ENCODE measurements around the gene KRT13.

Gene KRT13

GRCh38 chr17:41536741-41537613, 31.6 kb upstream of the KRT13 start:
- H3K36me3 ChIP-seq (ENCODE audit: insufficient read depth, low read length) = no peaks in the 10 kb centered on the region
- H3K9ac ChIP-seq (ENCODE audit: low read length) = no peak overlapping the region
- H3K27ac ChIP-seq (ENCODE audit: low read depth, low read length) = no peak overlapping the region
- H3K27me3 ChIP-seq (ENCODE audit: control insufficient read depth in 1 of 2, insufficient read depth in 2 of 2, low read length in 2 of 2) = no peaks in the 10 kb centered on the region
- H3K9me3 ChIP-seq (ENCODE audit: low read length) = no peaks in the 10 kb centered on the region
- H3K4me3 ChIP-seq (ENCODE audit: low read depth in 1 of 2, low read length in 2 of 2) = no peak overlapping the region
- H3K4me1 ChIP-seq (ENCODE audit: insufficient read depth, low read length) = no peaks in the 10 kb centered on the region

DNA sequence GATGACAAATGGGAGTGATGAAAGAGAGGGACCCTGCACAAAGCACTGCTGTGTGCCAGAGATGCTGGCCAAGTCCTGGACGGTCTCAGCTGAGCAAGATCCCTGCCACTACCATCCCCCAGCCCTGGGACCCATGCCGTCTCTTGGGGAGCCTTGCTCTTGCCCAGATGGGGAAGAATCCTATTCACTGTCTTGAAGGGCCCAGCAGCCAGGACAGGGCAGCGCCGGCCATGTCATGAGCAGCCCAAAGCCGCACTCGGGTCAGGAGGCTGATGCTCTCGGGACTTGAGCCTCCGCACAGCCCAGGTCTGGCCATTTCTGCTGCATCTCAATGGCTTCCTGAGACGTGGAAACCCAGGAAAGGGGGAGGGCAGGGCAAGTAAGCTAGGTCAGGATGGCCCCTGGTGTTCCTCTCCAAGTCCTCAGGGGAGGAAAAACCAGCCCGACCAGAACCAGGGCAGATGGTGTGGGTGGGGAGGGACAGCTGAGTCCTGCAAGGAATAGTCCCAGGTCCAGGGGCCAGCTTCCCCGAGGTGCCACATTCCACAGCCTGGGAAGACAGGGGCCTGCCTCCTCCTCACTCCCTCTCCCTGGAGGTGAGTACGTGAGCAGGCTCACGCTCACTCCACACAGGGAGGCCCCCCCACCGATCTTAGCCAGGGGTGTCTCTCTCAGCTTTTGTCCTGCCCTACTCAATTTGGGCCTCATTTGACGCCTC, 30.5 kb upstream of the KRT13 start:
- H3K27ac ChIP-seq (ENCODE audit: low read depth, low read length) = no peak overlapping the region

GRCh38 chr17:41534899-41535546, 29.6 kb upstream of the KRT13 start:
- no peak overlapping the region for H3K27ac ChIP-seq (ENCODE audit: low read depth, low read length)
- no peak overlapping the region for H3K4me3 ChIP-seq (ENCODE audit: low read depth in 1 of 2, low read length in 2 of 2)
- H3K9me3 ChIP-seq (ENCODE audit: low read length) = no peaks in the 10 kb centered on the region
- H3K27me3 ChIP-seq (ENCODE audit: control insufficient read depth in 1 of 2, insufficient read depth in 2 of 2, low read length in 2 of 2) = peaks cover 9 to 11% of the 10 kb centered on the region in 2 donors
- no peaks in the 10 kb centered on the region for H3K4me1 ChIP-seq (ENCODE audit: insufficient read depth, low read length)
- no peak overlapping the region for H3K9ac ChIP-seq (ENCODE audit: low read length)
- H3K36me3 ChIP-seq (ENCODE audit: insufficient read depth, low read length) = no peaks in the 10 kb centered on the region

More for the DNA sequence above, 30.5 kb upstream of the KRT13 start:
- H3K4me1 ChIP-seq (ENCODE audit: insufficient read depth, low read length) = no peaks in the 10 kb centered on the region
- H3K36me3 ChIP-seq (ENCODE audit: insufficient read depth, low read length) = no peaks in the 10 kb centered on the region
- no peaks in the 10 kb centered on the region for H3K9me3 ChIP-seq (ENCODE audit: low read length)
- H3K4me3 ChIP-seq (ENCODE audit: low read depth in 1 of 2, low read length in 2 of 2) = no peak overlapping the region
- peaks cover under 1 to 2% of the 10 kb centered on the region in 2 donors for H3K27me3 ChIP-seq (ENCODE audit: control insufficient read depth in 1 of 2, insufficient read depth in 2 of 2, low read length in 2 of 2)
- no peak overlapping the region for H3K9ac ChIP-seq (ENCODE audit: low read length)

GRCh38 chr17:41533613-41534012, 28.2 kb upstream of the KRT13 start:
- Histone ChIP-seq H3K27me3 (ENCODE audit: control insufficient read depth in 1 of 2, insufficient read depth in 2 of 2, low read length in 2 of 2) (peaks cover 11 to 23% of the 10 kb centered on the region in 2 donors), H3K36me3 (ENCODE audit: insufficient read depth, low read length) (no peaks in the 10 kb centered on the region), H3K9ac (ENCODE audit: low read length) (no peak overlapping the region), H3K27ac (ENCODE audit: low read depth, low read length) (no peak overlapping the region), H3K4me3 (ENCODE audit: low read depth in 1 of 2, low read length in 2 of 2) (no peak overlapping the region), H3K4me1 (ENCODE audit: insufficient read depth, low read length) (no peaks in the 10 kb centered on the region), H3K9me3 (ENCODE audit: low read length) (no peaks in the 10 kb centered on the region)

DNA sequence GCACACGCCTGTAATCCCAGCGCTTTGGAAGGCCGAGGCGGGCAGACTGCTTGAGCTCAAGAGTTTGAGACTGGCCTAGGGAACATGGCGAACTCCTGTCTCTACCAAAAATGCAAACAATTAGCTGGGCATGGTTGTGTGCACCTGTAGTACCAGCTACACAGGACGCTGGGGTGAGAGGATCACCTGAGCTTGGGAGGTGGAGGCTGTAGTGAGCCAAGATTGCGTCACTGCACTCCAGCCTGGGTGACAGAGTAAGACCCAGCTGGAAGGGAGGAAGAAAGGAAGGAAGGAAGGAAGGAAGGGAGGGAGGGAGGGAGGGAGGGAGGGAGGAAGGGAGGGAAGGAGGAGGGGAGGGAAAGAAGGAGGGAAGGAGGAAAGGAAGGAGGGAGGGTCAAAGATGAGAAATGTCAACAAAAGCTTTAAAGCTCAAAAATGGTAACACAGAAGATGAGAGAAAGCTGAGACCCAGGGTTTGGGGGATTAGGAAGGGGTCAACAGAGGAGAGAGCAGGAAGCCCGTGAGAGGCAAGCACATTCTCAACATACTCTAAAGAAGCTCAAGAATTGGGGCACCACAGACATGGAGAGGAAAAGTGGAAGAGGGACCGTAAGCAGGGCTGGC, 27.6 kb upstream of the KRT13 start:
- Histone ChIP-seq H3K9me3 (ENCODE audit: low read length) (no peaks in the 10 kb centered on the region), H3K4me3 (ENCODE audit: low read depth in 1 of 2, low read length in 2 of 2) (no peak overlapping the region), H3K27me3 (ENCODE audit: control insufficient read depth in 1 of 2, insufficient read depth in 2 of 2, low read length in 2 of 2) (peaks cover 11 to 29% of the 10 kb centered on the region in 2 donors), H3K27ac (ENCODE audit: low read depth, low read length) (no peak overlapping the region), H3K9ac (ENCODE audit: low read length) (no peak overlapping the region), H3K36me3 (ENCODE audit: insufficient read depth, low read length) (no peaks in the 10 kb centered on the region), H3K4me1 (ENCODE audit: insufficient read depth, low read length) (no peaks in the 10 kb centered on the region)

- Histone ChIP-seq H3K9me3 (ENCODE audit: low read length) (no peaks in the 10 kb centered on the region), H3K4me3 (ENCODE audit: low read depth in 1 of 2, low read length in 2 of 2) (no peak overlapping the region), H3K9ac (ENCODE audit: low read length) (no peak overlapping the region), H3K27me3 (ENCODE audit: control insufficient read depth in 1 of 2, insufficient read depth in 2 of 2, low read length in 2 of 2) (peaks cover 11 to 40% of the 10 kb centered on the region in 2 donors), H3K4me1 (ENCODE audit: insufficient read depth, low read length) (no peaks in the 10 kb centered on the region), H3K27ac (ENCODE audit: low read depth, low read length) (no peak overlapping the region), H3K36me3 (ENCODE audit: insufficient read depth, low read length) (no peaks in the 10 kb centered on the region)
These were observed 26.6 kb upstream of the KRT13 start for GRCh38 chr17:41531993-41532392.

DNA sequence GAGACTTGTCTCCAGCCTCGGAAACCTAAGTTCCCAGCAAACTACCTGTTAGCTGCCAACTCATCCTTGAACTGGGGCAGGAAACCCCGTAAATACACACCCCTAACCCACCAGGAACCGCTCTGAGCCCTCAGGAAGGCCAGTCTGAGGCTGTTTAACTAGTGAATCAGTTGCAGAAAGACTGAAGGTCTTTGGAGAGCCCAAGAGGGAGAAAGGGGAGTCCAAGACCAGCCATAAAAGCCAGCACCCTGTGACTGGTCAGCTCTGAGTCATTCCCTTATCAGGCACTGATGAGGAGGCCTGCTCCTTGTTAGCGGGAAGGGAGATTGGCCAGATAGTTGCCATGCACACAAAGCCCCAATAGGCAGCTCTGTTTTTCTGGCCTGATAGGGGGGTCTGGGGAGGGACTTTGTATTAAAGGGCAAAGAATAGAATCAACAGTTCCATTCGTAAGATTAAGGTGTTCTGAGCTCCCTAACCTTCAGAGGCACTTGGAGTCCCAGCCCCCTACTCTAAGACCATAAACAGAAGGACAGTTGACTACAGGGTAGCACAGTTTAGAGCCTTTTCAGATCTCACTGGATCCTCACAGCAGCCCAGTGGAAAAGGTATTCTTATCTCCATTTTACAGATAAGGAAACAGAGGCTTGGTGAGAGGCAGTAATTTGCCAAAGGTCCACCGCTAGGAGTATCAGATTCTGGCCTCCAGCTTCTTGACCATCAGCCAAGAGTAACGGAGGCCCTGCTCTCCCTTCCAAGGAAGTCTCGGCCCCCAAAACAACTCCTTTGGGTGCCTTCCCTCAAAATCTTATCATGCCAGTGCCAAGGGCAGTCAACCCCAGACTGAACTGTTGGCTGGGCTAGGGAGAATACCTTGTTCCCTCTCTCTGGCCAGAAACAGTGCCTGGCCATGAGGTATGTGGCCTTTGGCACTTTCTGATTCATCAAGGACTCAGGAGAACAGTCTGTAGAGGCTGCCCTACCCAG, 24.9 kb upstream of the KRT13 start:
- Histone ChIP-seq H3K27me3 (ENCODE audit: control insufficient read depth in 1 of 2, insufficient read depth in 2 of 2, low read length in 2 of 2) (peaks cover 11 to 44% of the 10 kb centered on the region in 2 donors), H3K9ac (ENCODE audit: low read length) (no peak overlapping the region), H3K4me1 (ENCODE audit: insufficient read depth, low read length) (no peaks in the 10 kb centered on the region), H3K27ac (ENCODE audit: low read depth, low read length) (no peak overlapping the region), H3K36me3 (ENCODE audit: insufficient read depth, low read length) (no peaks in the 10 kb centered on the region), H3K9me3 (ENCODE audit: low read length) (no peaks in the 10 kb centered on the region), H3K4me3 (ENCODE audit: low read depth in 1 of 2, low read length in 2 of 2) (no peak overlapping the region)

DNA sequence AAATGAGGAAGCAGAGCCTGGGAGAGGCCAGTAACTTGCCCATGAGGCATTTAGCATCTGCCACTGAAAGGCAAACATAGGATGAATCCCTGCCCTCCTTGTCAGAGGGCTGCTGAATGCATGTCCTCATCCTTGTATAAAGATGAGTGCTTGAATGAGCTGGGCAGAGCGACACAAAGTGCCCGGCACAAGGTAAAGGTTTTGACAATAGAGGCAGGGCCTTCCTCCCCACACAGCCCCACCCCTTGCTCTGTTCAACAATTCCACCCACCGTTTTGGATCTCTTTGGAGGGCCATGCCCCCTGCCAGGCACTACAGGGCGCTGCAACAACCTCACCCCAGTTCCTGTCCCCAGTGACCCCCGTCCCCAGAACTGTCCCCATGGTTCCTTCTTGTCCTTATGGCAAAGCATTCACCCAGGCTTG, 24.1 kb upstream of the KRT13 start:
- H3K9me3 ChIP-seq (ENCODE audit: low read length) = no peaks in the 10 kb centered on the region
- no peaks in the 10 kb centered on the region for H3K4me1 ChIP-seq (ENCODE audit: insufficient read depth, low read length)
- H3K27me3 ChIP-seq (ENCODE audit: control insufficient read depth in 1 of 2, insufficient read depth in 2 of 2, low read length in 2 of 2) = peaks cover 11 to 44% of the 10 kb centered on the region in 2 donors
- no peak overlapping the region for H3K4me3 ChIP-seq (ENCODE audit: low read depth in 1 of 2, low read length in 2 of 2)
- no peaks in the 10 kb centered on the region for H3K36me3 ChIP-seq (ENCODE audit: insufficient read depth, low read length)
- no peak overlapping the region for H3K27ac ChIP-seq (ENCODE audit: low read depth, low read length)
- H3K9ac ChIP-seq (ENCODE audit: low read length) = no peak overlapping the region

DNA sequence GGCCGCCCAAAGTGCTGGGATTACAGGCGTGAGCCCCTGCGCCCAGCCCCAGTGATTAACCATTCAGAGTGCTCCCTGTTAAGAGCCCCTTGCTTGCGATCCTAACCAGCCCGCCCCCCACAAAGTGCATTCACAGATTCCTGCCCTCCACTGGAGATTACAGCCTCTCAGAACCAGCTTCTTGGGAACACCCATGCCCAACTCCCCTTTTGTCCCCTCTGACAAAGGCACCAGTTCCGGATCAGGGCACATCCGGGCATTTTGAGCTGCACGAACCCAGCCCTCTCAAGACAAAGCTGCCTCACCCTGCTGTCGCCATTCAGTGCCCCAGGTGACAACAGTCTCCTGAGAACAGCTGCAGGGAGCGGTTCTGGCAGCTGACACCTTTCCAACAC, 23.5 kb upstream of the KRT13 start:
- no peak overlapping the region for H3K4me3 ChIP-seq (ENCODE audit: low read depth in 1 of 2, low read length in 2 of 2)
- H3K36me3 ChIP-seq (ENCODE audit: insufficient read depth, low read length) = no peaks in the 10 kb centered on the region
- H3K9me3 ChIP-seq (ENCODE audit: low read length) = no peaks in the 10 kb centered on the region
- peaks cover 11 to 44% of the 10 kb centered on the region in 2 donors for H3K27me3 ChIP-seq (ENCODE audit: control insufficient read depth in 1 of 2, insufficient read depth in 2 of 2, low read length in 2 of 2)
- no peak overlapping the region for H3K27ac ChIP-seq (ENCODE audit: low read depth, low read length)
- no peaks in the 10 kb centered on the region for H3K4me1 ChIP-seq (ENCODE audit: insufficient read depth, low read length)
- no peak overlapping the region for H3K9ac ChIP-seq (ENCODE audit: low read length)

All from muscle layer of colon (tissue), 2 donors.